HepG2 (cell line): Measurements from ENCODE around the gene TEKT5. TPM values are rescaled to one million over a fixed set of nuclear protein-coding genes. Genes with fewer than 3 reads are reported as not detected.
A peak's percentile ranks its signal among the peaks of the same experiment; 100 is the strongest.

Experiments used
- ATAC-seq: fragments of 200-7000 bp; cut with Tn5 transposase; 3 replicates; pipeline ENCODE4 v1.9.1; 2020; ENCODE audit warnings: mild to moderate bottlenecking, moderate library complexity
- BruUV-seq: library from RNA; stranded (reverse); fragments of 400-500 nt; replicated peaks from 2 replicates; lab custom pipeline; 2021; lab: Mats Ljungman, UMichigan
- CTCF ChIA-PET: fragments of 300-600 bp; formaldehyde crosslinking; extraction: SDS; loops from one replicate; lab custom pipeline; 2021; ENCODE audit warnings: low total read pairs, inconsistent platforms, low intra/inter-chr PET ratio; lab: Yijun Ruan, JAX
- POLR2A ChIA-PET: fragments of 350-600 bp; sonication (Branson Sonifier 250); formaldehyde crosslinking; loops from one replicate; lab custom pipeline; 2020; ENCODE audit warnings: antibody characterized with exemption, inconsistent platforms; lab: Yijun Ruan, JAX
- DNase-seq: peaks from one replicate; pipeline ENCODE4 v3.0.0-alpha.2; 2015; ENCODE audit warnings: low spot score
- FAIRE-seq: peaks from 3 replicates; lab custom pipeline; 2011; peaks lifted over from hg19 to GRCh38; lab: Jason Lieb, UNC
- H2AFZ ChIP-seq: one replicate; pipeline ENCODE4 v1.6.1; 2011; ENCODE audit warnings: low read length, inconsistent platforms
- H3K27ac ChIP-seq: fragments of 300-600 bp; 3 replicates; pipeline ENCODE4 v1.8.0; 2011; ENCODE audit warnings: mixed run types, mild to moderate bottlenecking, mixed read lengths, low read length, inconsistent platforms; ENCODE audit not compliant: insufficient read depth; ENCODE audit errors: extremely low read length
- H3K27me3 ChIP-seq, 2 experiments: fragments of 200-600 bp in 1 of 2; 2 replicates in 1 of 2; 3 replicates in 1 of 2; pipeline versions ENCODE4 v1.6.0 to v1.8.0; 2011; ENCODE audit warnings: low read length in 2 of 2, mild to moderate bottlenecking in 2 of 2, moderate library complexity in 2 of 2, inconsistent platforms in 1 of 2; ENCODE audit not compliant: insufficient read depth in 2 of 2, control insufficient read depth in 1 of 2
- H3K36me3 ChIP-seq, 2 experiments: fragments of 200-600 bp in 1 of 2; replicated peaks in 1 of 2; 2 replicates in 1 of 2; 3 replicates in 1 of 2; pipeline versions ENCODE4 v1.5.1 to v1.8.0; 2011; ENCODE audit warnings: low read length in 2 of 2, inconsistent platforms in 1 of 2; ENCODE audit not compliant: insufficient read depth in 2 of 2, control insufficient read depth in 1 of 2
- H3K4me1 ChIP-seq: 2 replicates; pipeline ENCODE4 v1.5.1; 2012; ENCODE audit warnings: low read length, inconsistent platforms; ENCODE audit not compliant: insufficient read depth
- H3K4me2 ChIP-seq: 2 replicates; pipeline ENCODE4 v1.6.0; 2011; ENCODE audit warnings: low read depth, low read length, inconsistent platforms
- H3K4me3 ChIP-seq, 3 experiments: fragments of 200-600 bp in 1 of 3; sonication (generic), shearing (Covaris generic) in 1 of 3; replicated peaks in 1 of 3; 2 replicates each; pipeline ENCODE4 v1.5.1; 2011 to 2016; ENCODE audit warnings: low read length in 3 of 3, inconsistent platforms in 2 of 3, low read depth in 2 of 3, mild to moderate bottlenecking in 2 of 3, control low read depth in 1 of 3, mixed read lengths in 1 of 3; ENCODE audit not compliant: insufficient read depth in 1 of 3
- H3K79me2 ChIP-seq: one replicate; pipeline ENCODE4 v1.6.1; 2011; ENCODE audit warnings: low read length, inconsistent platforms; ENCODE audit not compliant: insufficient read depth
- H3K9ac ChIP-seq: 2 replicates; pipeline ENCODE4 v1.6.0; 2011; ENCODE audit warnings: mild to moderate bottlenecking, low read depth, low read length, inconsistent platforms; ENCODE audit not compliant: insufficient read depth
- H3K9me3 ChIP-seq: 2 replicates; pipeline ENCODE4 v1.5.1; 2012; ENCODE audit warnings: mild to moderate bottlenecking, low read length
- H4K20me1 ChIP-seq: 2 replicates; pipeline ENCODE4 v1.6.0; 2011; ENCODE audit warnings: inconsistent platforms, mild to moderate bottlenecking, low read length, moderate library complexity; ENCODE audit not compliant: insufficient read depth
- AHR ChIP-seq: IDR thresholded peaks from 2 replicates; pipeline ENCODE4 v1.6.1; 2018; ENCODE audit warnings: missing genetic modification reagents, missing compliant biosample characterization
- GATAD2A ChIP-seq: IDR thresholded peaks from 2 replicates; pipeline ENCODE4 v1.6.1; 2016
- GRHL1 ChIP-seq: sonication (generic); formaldehyde crosslinking; conservative IDR thresholded peaks from 2 replicates; pipeline ENCODE4 v1.8.0; 2022; ENCODE audit warnings: missing genetic modification reagents
- HNF4A ChIP-seq: sonication (generic); formaldehyde crosslinking; IDR thresholded peaks from 2 replicates; pipeline ENCODE4 v1.4.0; 2020; ENCODE audit warnings: missing genetic modification reagents
- HOXA3 ChIP-seq: sonication (generic); formaldehyde crosslinking; IDR thresholded peaks from 2 replicates; pipeline ENCODE4 v1.5.0; 2020; ENCODE audit warnings: missing genetic modification reagents
- MXI1 ChIP-seq: IDR thresholded peaks from 3 replicates; pipeline ENCODE4 v1.6.1; 2012; ENCODE audit warnings: low read depth, low read length, inconsistent platforms, borderline replicate concordance
- NFE2 ChIP-seq: sonication (generic); formaldehyde crosslinking; IDR thresholded peaks from 2 replicates; pipeline ENCODE4 v1.4.0; 2020; ENCODE audit warnings: missing genetic modification reagents
- RARA ChIP-seq: IDR thresholded peaks from 2 replicates; pipeline ENCODE4 v1.6.1; 2016; ENCODE audit warnings: missing genetic modification reagents, missing compliant biosample characterization
- SIX4 ChIP-seq: sonication (generic); formaldehyde crosslinking; IDR thresholded peaks from 2 replicates; pipeline ENCODE4 v1.4.0; 2020; ENCODE audit warnings: missing genetic modification reagents
- STAT5B ChIP-seq: sonication (generic); formaldehyde crosslinking; IDR thresholded peaks from 2 replicates; pipeline ENCODE4 v1.4.0; 2020; ENCODE audit warnings: missing genetic modification reagents
- TEAD3 ChIP-seq: optimal IDR thresholded peaks from 2 replicates; pipeline ENCODE3; 2016; ENCODE audit warnings: borderline replicate concordance
- ZMYM3 ChIP-seq: sonication (generic); formaldehyde crosslinking; IDR thresholded peaks from 2 replicates; pipeline ENCODE4 v1.5.1; 2020; ENCODE audit warnings: mild to moderate bottlenecking, missing genetic modification reagents
- ZNF138 ChIP-seq: sonication (generic); formaldehyde crosslinking; IDR thresholded peaks from 2 replicates; pipeline ENCODE4 v1.5.0; 2020; ENCODE audit warnings: mild to moderate bottlenecking, low read depth, missing genetic modification reagents
- ZNF20 ChIP-seq: sonication (generic); formaldehyde crosslinking; IDR thresholded peaks from 2 replicates; pipeline ENCODE4 v1.4.0; 2020; ENCODE audit warnings: mild to moderate bottlenecking, moderate library complexity, missing genetic modification reagents
- ZNF251 ChIP-seq: sonication (generic); formaldehyde crosslinking; IDR thresholded peaks from 2 replicates; pipeline ENCODE4 v1.9.0; 2021; ENCODE audit warnings: mild to moderate bottlenecking, missing genetic modification reagents
- ZNF44 ChIP-seq: sonication (generic); formaldehyde crosslinking; IDR thresholded peaks from 2 replicates; pipeline ENCODE4 v1.5.1; 2020; ENCODE audit warnings: mild to moderate bottlenecking, missing genetic modification reagents
- ZNF547 ChIP-seq: sonication (generic); formaldehyde crosslinking; IDR thresholded peaks from 2 replicates; pipeline ENCODE4 v1.5.1; 2020; ENCODE audit warnings: mild to moderate bottlenecking, missing genetic modification reagents
- ZNF652 ChIP-seq: IDR thresholded peaks from 2 replicates; pipeline ENCODE4 v1.6.1; 2016; ENCODE audit warnings: low read depth, borderline replicate concordance
- ZNF841 ChIP-seq: sonication (generic); formaldehyde crosslinking; IDR thresholded peaks from 2 replicates; pipeline ENCODE4 v1.8.1; 2023; ENCODE audit warnings: missing genetic modification reagents, borderline replicate concordance
- WGBS: methylation state at CpG from one replicate; pipeline ENCODE4 v1.1.6; 2017; ENCODE audit warnings: low lambda C conversion rate; 5-methylcytosine and 5-hydroxymethylcytosine counted together
- in situ Hi-C: cut with HindIII; loops from 2 replicates; pipeline ENCODE4 v1.10.0; 2017; ENCODE audit warnings: low pct_unique_long_range_greater_than_20kb; ENCODE audit not compliant: extremely low pct_ligation_motif_present
- intact Hi-C: fragments of 100-400 bp; cut with micrococcal nuclease; formaldehyde crosslinking; loops from one replicate; pipeline ENCODE4 v1.10.0; 2022; ENCODE audit not compliant: unreplicated experiment
- polyA plus RNA-seq, 8 experiments: library from polyadenylated mRNA; depleted of rRNA in 3 of 8; stranded (reverse) in 7 of 8; unstranded in 1 of 8; fragments of >200 nt; fragmentation: Illumina TruSeq in 4 of 8; extraction: Trizol in 4 of 8; gene quantifications; 2 replicates each; pipeline versions ENCODE4 v1.2.1 to v1.2.3, GENCODE V29; 2011 to 2016; ENCODE audit warnings: low read depth in 4 of 8, missing spikeins in 1 of 8, mixed read lengths in 1 of 8; ENCODE audit not compliant: insufficient read depth in 1 of 8
- total RNA-seq, 5 experiments: library from RNA; depleted of rRNA; stranded (reverse); fragments of >200 nt; fragmentation: Illumina TruSeq; extraction: Trizol; gene quantifications; 2 replicates each; pipeline ENCODE4 v1.2.3, GENCODE V29; 2016; ENCODE audit warnings: low read depth in 1 of 5
- TF ChIP-seq, protein P1 (sequence below): sonication (generic); formaldehyde crosslinking; IDR thresholded peaks from 2 replicates; pipeline ENCODE4 v1.4.0; 2020; ENCODE audit warnings: mild to moderate bottlenecking, missing genetic modification reagents
- TF ChIP-seq, protein P2 (sequence below): sonication (generic); formaldehyde crosslinking; IDR thresholded peaks from 2 replicates; pipeline ENCODE4 v1.5.1; 2020; ENCODE audit warnings: mild to moderate bottlenecking, missing genetic modification reagents, borderline replicate concordance
- TF ChIP-seq, protein P3 (sequence below): sonication (generic); formaldehyde crosslinking; IDR thresholded peaks from 2 replicates; pipeline ENCODE4 v1.8.1; 2023; ENCODE audit warnings: missing genetic modification reagents, inconsistent platforms, borderline replicate concordance

The TEKT5 gene
- total and polyA plus RNA-seq, 2 of the 13 experiments (the other 11 are each of a cell fraction or from before 2014, with no cell fraction given) = 0.16 TPM; not detected in 1

DNA sequence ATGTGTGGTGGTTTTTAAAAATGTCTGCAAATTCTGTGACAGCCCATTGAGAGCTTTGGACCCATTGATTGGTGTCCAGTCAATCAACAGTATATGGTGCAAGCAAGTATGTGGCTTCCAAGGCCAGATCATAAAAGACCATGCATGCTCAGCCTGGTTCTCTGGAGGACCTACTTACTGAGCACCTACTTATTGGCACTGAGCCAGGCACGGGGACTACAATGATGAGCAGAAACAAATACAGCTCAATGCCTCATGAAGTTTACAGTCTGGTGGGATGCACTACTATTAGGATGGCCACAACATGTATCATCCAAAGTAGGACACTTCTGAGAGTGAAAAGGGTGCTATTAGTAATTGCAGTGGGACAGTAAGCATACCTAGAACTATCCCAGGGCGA is 107.1 kb downstream of the TEKT5 start:
- WGBS = 23% methylated on average over 2 of the region's 2 CpGs
- TF ChIP-seq ZNF44 (CRISPR knock-in tag) (0 out of 2 replicates have a peak, but pooled peaks have one; percentile 60), MXI1 (no peak), AHR (CRISPR knock-in tag) (no peak), ZNF652 (CRISPR knock-in tag) (no peak), HOXA3 (CRISPR knock-in tag) (no peak), ZNF20 (CRISPR knock-in tag) (no peak), RARA (CRISPR knock-in tag) (peak; percentile 26; the same call in 1 of the 2 replicates), ZNF547 (CRISPR knock-in tag) (0 out of 2 replicates have a peak, but pooled peaks have one; percentile 30), ZNF138 (no peak), GATAD2A (CRISPR knock-in tag) (0 out of 2 replicates have a peak, but pooled peaks have one; percentile 22), NFE2 (CRISPR knock-in tag) (no peak), TEAD3 (CRISPR knock-in tag) (peak; percentile 14), SIX4 (CRISPR knock-in tag) (no peak), ZMYM3 (CRISPR knock-in tag) (peak; percentile 75), ZNF841 (no peak), HNF4A (peak; percentile 37; the same call in 1 of the 2 replicates), GRHL1 (CRISPR knock-in tag) (no peak), ZNF251 (CRISPR knock-in tag) (no peak), STAT5B (CRISPR knock-in tag) (no peak)
- TF ChIP-seq, protein P1, sequence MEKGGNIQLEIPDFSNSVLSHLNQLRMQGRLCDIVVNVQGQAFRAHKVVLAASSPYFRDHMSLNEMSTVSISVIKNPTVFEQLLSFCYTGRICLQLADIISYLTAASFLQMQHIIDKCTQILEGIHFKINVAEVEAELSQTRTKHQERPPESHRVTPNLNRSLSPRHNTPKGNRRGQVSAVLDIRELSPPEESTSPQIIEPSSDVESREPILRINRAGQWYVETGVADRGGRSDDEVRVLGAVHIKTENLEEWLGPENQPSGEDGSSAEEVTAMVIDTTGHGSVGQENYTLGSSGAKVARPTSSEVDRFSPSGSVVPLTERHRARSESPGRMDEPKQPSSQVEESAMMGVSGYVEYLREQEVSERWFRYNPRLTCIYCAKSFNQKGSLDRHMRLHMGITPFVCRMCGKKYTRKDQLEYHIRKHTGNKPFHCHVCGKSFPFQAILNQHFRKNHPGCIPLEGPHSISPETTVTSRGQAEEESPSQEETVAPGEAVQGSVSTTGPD (CRISPR knock-in tag) = no peak
- TF ChIP-seq, protein P2, sequence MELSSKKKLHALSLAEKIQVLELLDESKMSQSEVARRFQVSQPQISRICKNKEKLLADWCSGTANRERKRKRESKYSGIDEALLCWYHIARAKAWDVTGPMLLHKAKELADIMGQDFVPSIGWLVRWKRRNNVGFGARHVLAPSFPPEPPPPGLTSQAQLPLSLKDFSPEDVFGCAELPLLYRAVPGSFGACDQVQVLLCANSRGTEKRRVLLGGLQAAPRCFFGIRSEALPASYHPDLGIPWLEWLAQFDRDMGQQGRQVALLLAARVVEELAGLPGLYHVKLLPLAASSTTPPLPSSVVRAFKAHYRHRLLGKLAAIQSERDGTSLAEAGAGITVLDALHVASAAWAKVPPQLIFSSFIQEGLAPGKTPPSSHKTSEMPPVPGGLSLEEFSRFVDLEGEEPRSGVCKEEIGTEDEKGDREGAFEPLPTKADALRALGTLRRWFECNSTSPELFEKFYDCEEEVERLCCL (CRISPR knock-in tag) = no peak
- TF ChIP-seq, protein P3, sequence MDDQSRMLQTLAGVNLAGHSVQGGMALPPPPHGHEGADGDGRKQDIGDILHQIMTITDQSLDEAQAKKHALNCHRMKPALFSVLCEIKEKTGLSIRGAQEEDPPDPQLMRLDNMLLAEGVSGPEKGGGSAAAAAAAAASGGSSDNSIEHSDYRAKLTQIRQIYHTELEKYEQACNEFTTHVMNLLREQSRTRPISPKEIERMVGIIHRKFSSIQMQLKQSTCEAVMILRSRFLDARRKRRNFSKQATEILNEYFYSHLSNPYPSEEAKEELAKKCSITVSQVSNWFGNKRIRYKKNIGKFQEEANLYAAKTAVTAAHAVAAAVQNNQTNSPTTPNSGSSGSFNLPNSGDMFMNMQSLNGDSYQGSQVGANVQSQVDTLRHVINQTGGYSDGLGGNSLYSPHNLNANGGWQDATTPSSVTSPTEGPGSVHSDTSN (CRISPR knock-in tag) = no peak

More for the DNA sequence above, 107.1 kb downstream of the TEKT5 start:
- Histone ChIP-seq H2AFZ (no peak overlapping the region), H3K9ac (no peak overlapping the region), H3K79me2 (no peaks in the 10 kb centered on the region), H3K4me3 (no peak overlapping the region), H3K36me3 (no peaks in the 10 kb centered on the region), H3K4me1 (peaks cover 23% of the 10 kb centered on the region), H4K20me1 (no peaks in the 10 kb centered on the region), H3K4me2 (no peak overlapping the region), H3K27me3 (peaks cover 2 to 21% of the 10 kb centered on the region in 2 experiments; a peak in 2 of 5 replicates), H3K27ac (no peak overlapping the region), H3K9me3 (peaks cover 7% of the 10 kb centered on the region; the same call in 1 of the 2 replicates)
- CTCF ChIA-PET = no interaction called here
- no peak for FAIRE-seq
- in situ Hi-C loops (no loop called here), intact Hi-C loops (no loop called here)
- no peak for DNase-seq
- ATAC-seq = no peak; the same call in 2 of the 3 replicates
- no TSS peak for BruUV-seq
- POLR2A ChIA-PET = interaction anchor here (1.0 to 1.3 kb wide), 2 partner anchors 9 to 157 kb away, joined by 3 to 4 read pairs; no protein-coding TSS in a partner anchor
